ACHN (cell line): ENCODE data around the gene TLK2.

ENCODE experiments used
- DNase-seq: peaks from one replicate; pipeline ENCODE4 v3.0.0-alpha.2; 2015
- in situ Hi-C: cut with HindIII; loops from 2 replicates; pipeline ENCODE4 v1.10.0; 2017; ENCODE audit warnings: low sequenced_read_pairs, low pct_ligation_motif_present, low pct_unique_long_range_greater_than_20kb

TLK2 gene

DNA sequence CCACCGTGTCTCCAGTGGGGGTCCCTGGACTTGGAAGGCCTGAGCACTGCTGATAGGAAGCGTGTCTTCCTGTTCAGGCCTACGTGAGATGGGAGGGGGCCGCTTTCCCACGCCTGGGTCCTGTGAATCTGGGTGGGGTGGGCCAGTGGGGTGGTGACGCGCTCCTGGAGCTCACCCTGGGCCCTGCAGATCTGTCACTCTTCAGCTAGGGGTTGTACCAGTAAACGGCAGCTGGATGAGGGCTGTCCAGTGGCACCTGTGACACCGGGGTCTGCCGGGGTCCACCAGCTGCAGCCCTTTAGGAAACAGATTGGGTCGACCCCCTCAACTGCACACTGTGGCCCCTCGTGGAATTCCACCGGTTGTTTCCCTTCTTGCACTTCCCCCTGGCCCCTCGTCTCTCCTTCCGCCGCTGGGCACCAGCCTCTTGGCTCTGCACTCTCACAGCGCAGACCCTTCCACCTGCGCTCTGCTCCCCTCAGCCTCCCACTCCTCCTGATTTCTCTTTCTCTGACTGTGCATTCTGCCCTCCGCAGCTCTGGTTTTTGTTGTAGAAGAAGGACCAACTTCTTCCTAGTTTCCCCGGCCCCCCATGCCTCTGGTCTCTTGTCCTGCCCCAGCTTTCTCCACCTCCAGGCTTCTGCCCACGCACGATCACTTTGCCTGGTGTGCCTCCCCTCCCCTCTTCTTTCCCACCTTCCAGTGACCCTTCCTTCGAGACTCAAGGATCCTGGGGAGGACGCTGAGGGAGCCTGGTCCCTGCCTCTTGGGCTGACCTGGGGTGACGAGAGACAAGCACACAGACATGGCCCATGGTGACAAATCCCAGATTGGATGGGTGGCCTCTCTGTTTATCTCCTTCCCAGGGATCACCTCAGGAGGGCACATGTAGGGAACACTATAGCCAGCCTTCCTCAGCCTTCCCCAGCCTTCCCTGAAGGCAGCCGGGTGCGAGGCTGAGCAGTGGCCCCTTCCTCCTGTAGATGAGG, 153.6 kb downstream of the TLK2 start:
- DNase-seq: no peak
- in situ Hi-C loops: no loop called here

DNA sequence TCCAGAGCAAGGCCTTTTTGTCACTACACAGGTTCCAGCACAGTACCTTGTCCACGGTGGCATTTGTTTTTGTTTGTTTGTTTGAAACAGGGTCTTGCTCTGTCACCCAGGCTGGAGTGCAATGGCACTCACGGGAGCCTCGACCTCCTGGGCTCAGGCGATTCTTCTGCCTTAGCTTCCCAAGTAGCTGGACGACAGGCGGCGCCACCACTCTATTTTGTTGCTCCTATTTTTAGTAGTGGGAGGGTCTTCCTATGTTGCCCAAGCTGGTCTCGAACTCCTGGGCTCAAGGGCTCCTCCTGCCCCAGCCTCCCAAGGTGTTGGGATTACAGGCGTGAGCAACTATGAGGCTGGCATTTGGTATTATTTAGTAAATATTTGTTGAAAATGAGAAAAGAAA, 159.2 kb downstream of the TLK2 start:
- in situ Hi-C loops: no loop called here
- DNase-seq: no peak

DNA sequence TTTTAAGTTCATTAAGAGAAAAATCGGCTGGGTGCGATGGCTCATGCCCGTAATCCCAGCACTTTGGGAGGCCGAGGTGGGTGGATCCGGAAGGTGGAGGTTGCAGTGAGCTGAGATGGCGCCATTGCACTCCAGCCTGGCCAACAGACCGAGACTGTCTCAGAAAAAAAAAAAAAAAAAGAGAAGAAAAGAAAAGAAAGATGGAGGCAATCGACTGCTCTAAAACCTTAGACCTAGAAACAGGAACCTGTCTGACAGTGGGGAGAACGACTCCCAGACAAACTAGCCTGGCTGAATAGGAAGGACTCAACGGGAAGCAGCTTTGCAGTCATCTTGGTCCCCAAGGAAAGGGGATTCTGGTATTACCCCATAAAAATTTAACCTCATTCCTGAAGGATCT, 162.5 kb downstream of the TLK2 start:
- DNase-seq: no peak
- in situ Hi-C loops: no loop called here

DNA sequence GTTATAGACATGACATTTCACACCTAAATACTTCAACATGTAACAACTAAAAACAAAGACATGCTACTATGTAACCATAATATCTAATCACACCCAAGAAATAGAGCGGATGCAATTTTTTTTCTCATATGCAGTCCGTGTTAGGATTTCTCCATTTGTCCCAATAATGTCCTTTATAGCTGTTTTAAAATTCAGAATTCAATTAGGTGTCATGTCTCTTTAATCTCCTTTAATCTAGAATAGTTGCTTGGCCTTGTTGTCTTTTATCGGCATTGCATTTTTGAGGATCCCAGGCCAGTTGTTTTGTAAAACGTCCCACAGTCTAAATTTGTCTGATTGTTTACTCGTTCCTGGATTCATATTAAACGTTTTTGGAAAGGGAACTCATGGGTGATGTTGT, 163.3 kb downstream of the TLK2 start:
- in situ Hi-C loops: no loop called here
- DNase-seq: no peak

DNA sequence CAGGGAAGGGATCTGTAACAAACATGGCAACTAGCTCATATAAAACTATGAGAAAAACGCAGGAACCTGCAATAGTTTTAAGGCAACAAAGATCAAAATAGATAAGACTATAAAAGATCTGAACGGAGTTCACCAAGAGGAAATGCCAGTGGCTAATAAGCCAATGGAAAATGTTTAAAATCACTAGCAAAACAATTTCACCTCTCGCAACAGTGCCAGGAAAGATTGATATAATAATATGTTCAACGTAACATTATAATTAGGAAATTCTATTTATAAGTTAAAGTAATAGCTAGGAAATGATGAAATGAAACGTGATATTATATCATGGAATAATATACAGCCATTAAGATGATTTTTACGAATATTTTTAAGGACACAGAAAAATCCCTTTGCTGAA, 164.9 kb downstream of the TLK2 start:
- no peak for DNase-seq
- in situ Hi-C loops: no loop called here

DNA sequence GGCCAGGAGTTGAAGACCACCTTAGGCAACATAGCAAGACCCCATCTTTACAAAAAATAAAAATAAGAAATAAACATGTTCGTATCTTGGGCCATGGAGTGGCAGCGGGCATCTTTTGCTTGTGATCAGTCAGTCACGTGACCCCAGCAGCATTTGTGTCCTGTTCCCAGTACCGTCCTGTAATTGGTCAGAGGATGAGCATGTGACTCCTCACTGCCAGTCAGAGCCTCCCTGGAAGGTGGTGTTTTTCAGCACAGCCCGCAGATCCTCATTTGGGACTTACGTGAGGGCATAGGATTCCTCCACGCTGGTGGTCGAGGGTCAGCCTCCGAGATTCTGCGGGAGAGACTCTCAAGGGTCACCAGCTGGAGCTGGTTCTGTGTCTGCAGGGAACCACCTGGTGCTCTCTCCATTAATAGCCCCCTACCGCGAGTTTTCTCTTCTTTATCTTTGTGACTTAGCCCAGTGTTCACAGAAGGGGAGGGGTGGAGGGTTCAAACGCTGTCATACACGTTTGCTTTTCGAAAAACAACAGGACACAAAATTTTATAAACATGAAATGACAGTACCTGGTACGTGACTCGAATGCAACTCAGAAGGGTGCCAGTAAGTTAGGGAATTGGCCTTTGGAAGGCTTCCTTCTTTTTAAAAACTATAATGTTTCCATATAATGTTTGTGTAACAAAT, 166.0 kb downstream of the TLK2 start:
- in situ Hi-C loops: no loop called here
- no peak for DNase-seq

DNA sequence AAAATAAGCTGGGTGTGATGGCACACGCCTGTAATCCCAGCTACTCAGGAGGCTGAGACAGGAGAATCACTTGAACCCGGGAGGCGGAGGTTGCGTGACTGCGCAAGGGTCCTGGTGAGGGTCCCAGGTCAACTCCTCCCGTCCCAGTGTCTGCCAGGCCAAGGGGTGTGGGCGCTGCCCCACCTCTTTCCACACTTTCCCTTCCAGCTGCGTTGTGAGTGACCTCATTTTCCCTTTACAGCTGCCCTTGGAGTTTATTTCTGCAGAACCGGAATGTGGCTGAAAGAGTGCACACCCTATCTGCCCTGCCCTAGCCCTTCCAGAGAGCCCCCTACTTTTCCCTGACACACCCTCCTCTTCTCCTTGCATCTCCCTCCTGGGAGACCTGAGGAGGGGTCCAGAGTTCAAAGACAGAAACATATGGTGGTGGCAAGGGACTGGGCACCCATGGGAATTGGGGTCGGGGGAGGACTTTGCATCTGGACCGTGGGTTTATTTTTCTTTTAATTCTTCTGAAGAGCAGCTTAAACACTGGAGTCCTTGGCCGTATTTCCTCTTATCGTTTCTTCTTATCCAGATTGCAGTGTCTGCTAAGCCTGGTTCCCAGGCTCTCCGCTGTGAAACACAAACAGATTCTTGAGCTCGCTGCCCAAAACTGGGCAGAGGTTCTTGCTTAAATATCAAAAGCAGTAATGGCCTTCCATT, 169.8 kb downstream of the TLK2 start:
- in situ Hi-C loops: no loop called here
- DNase-seq: no peak

DNA sequence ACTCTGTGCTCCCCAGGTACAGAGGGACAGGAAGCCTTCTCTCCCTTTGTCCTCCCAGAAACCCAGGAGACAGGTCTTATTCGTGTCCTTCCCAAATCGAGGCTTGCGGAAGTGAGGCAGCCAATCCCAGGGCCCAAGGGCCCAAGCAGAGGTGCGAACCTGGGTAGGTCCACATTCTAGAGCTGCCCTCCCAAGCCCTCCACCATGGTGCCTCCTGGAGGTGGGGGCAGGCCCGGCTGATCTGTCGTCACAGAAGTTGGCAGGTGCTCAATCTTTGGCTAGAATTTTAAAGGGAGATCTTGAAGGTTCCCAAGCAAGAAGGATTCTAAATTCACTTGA, 170.3 kb downstream of the TLK2 start:
- in situ Hi-C loops: no loop called here
- DNase-seq: no peak

DNA sequence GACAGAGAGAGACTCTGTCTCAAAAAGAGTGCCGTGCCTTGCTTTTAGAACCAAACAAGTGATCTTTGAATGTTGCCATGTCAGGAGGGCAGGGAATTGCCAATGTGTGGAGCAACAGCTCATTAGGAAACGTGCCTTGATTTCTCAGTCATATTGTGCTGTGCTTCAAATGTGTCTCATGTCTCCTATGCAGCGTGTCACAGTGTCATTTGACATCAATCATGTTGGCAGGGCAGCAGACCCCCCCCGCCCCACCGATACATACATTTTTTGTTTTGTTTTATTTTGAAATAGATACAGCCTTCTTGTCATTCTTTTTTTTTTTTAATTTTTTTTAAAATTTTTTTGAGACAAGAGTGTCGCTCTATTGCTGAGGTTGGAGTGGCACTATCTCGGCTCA, 170.9 kb downstream of the TLK2 start:
- in situ Hi-C loops: no loop called here
- DNase-seq: no peak

DNA sequence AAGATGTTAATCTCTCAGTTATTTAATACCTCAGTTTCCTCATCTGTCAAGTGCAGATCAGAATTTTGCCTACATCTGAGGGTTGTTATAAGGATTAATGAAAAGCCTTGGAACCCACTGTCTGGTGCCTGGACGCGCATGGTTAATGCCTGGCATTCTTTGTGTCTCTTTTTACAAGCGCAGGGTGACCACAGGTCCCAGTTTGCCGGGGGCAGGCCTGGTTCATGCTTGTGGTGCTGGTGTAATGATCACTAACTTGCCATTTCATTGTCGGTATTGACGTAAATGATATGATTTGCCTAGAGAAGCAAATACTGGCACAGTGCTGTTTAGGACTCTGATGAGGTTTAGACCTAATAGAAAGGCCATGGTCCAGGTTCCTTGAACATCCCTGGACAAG, 172.0 kb downstream of the TLK2 start:
- no peak for DNase-seq
- in situ Hi-C loops: no loop called here

DNA sequence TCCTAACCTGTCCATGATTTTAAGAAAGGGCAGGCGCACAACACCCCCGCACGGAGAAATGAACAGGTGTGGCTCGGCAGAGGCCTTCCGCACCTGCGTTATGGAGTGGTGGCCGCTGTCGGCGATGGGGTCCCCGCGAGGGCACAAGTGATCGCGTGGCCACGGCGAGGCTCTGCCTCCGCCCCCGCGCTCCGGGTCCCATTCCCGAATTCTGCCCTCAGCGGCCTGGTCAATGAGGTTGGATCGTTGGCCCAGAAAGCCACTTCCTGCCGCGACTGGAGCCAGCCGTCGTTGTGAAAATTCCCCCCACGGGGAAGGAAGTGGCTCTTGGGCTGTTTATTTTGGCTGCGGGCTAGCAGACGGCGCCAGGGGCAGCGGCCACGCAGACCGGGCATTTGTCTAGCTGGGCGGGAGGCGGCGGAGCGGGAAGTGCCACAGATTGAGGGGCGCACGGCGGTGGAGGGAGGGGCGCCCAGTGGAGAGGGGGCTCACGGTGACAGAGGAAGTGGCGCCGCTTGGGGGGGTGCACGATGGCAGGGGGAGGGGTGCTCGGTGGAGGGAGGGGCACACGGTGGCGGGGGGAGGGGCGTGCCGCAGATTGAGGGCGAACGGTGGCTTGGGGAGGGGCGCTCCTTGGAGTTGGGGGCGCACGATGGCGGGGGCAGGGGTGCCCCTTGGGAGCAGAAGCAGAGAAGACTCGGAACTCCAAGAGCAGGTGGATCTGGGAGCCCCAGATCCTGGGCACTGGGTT, 173.8 kb downstream of the TLK2 start:
- DNase-seq: peak; percentile 67
- in situ Hi-C loops: no loop called here

DNA sequence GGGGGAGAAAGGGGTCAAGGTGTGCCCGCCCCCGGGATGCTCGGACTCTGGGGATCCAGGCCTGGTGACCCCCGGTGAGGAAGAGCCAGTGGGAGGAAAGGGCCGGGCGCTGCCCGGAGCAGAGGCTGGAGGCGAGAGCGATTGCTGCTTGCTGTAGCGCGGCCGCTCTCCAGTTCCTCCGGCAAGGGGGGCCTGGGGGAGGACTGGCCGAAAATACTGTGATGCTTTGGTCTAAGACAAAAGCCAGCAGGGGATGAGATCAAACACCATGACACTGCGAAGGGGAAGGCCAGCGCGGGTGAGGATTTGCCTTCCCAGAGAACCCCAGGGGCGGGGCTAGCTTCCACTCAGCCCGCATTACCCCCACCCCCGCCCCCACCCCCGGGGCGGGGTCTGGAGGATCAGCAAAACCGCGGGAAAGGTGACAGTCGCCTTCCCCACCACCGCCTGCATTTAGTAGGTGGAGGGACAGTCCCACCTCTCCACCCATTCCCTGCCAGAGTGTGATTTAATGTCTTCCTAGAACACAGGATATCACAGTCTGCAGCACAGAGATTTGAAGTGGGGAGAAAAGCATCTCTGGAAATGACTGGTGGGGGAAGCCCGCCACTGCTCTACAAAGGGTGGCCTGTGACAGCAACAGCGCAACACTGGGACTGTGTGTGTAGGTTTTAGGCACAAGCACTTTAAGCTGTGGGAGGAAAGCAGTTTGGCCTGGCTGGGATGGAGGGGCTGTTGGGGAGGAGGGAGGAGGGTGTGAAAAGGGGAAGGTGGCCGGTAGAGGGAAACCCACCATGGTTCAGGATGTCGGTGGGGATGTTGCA, 174.6 kb downstream of the TLK2 start:
- DNase-seq: peak; percentile 52
- in situ Hi-C loops: no loop called here

DNA sequence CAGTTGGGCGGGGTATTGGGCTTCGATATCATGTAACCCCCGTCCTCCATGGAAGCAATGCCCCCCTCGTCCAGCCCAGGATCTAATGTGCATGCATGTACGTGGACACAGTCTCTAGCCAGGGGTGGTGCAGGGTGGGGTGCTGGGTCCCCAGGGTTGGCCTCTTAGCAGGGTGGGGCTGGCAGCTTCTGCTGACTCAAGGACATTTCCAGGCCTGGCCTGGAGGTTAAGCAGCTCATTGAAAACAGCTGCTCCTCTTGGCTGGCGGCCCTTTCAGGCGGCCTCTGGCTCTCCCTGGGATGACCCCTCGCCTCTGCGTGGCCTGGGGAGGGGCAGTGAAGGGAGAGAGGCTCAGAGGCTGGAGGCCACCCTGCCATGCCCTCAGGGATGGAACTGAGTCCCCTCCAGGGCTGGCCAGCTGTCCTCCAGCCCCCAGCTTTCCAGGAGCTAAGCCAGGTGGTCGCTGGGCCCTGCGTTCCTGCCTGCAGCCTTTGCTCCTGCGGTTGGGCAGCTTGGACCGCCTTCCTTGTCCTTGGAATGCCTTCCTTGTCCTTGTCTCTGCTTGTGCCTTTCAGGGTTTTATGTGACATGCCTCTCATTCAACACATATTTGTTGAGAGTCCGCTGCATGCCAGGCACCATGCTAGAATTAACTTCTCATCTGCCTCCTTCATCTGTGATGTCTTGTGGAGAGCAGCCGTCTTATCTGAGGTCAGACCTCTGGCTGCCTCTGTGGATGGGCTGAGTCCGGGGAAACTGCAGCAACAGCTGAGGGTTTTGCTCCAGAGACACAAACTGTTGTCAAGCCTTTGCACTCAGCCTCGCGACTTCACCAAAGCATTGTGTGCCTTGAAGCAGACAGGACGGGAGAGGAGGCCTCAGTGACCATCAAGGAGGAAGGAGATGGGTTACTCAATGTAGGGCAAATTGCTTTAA, 175.5 kb downstream of the TLK2 start:
- in situ Hi-C loops: no loop called here
- DNase-seq: no peak

DNA sequence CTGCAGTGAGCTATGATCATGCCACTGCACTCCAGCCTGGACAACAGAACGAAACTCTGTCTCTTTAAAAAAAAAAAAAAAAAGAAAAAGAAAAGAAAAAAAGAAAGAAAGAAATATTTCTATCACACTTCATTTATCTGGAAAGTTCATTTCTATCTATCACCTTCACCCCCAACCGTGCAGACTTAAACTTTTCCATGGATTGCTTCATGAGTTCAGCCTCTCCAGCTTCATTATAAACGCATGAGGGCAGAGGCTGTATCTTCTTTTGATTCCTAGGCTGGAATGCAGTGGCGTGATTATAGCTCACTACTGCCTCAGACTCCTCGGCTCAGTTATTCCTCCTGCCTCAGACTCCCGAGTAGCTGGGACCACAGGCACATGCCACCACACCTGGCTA, 177.0 kb downstream of the TLK2 start:
- no peak for DNase-seq
- in situ Hi-C loops: no loop called here

DNA sequence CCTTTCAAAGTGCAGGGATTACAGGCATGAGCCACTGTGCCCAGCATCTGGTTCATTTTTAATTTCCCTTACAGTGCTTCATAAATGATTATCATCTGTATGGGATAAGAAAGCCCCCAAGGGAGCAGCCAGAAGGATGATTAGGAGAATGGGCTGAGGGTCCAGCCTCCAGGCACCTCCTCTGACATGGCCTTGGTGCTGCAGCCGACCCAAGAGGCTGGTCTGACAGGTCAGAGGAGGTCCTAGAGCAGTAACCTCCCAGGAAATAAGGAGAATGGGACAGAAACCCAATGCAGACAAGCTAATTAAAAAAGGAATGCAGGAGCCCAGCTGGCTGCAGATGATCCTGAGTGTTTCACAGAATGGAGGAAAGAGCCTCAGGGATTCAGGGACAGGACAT, 177.8 kb downstream of the TLK2 start:
- DNase-seq: no peak
- in situ Hi-C loops: no loop called here

DNA sequence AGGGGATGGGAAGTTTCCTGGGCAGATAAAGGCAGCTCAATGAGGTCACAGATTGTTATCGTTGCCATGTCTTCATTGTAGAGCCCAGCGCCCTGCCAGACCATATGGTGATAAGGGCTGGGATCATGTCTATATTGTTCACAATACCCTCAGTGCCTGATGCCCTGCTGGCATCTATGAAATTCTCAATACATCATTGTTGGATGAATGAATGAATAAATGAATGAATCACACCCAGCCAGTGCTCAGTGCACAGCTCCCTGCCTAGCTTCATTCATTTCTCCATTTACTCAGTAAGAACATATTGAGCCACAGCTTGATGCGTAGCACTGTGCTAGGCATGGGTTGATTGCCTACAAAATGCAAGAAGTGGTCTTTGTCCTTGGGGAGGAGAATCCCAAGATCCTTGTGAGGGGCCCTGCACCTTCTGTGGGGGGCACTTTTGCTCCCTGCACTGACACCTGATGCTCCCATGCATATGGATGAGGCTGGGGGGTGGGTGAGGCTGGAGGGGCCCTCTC, 178.6 kb downstream of the TLK2 start:
- no peak for DNase-seq
- in situ Hi-C loops: no loop called here

DNA sequence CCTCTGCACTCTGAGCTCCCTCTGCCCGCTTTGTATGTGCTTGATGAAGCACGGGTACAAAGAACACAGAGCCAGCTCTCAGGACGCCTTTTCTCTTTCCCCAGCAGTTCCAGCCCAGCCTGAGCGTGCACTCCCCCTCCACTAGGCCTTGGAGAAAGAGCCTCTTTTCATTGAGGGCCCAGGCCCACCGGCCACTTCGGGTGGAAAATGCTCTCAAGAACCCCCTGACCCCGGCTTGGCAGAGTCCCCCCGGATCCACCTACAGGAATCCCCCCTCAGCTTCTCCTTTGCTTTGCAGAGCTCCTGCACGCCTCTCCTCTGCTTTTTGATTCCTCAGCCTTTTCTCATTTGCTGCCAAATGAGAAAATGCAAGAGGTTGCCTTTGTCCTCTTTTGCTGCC, 179.1 kb downstream of the TLK2 start:
- DNase-seq: no peak
- in situ Hi-C loops: no loop called here
